IMR-90 (cell line): ENCODE results near the gene HOXA7. TPM values are rescaled to one million over a fixed set of nuclear protein-coding genes. Genes with fewer than 3 reads are reported as not detected.

Experiments used
- ATAC-seq: fragments of 200-7000 bp; cut with Tn5 transposase; 2 replicates; pipeline ENCODE4 v1.9.1; 2020; ENCODE audit warnings: low read depth, mild to moderate bottlenecking, moderate library complexity
- BruUV-seq: library from RNA; stranded (reverse); fragments of 400-500 nt; replicated peaks from 2 replicates; lab custom pipeline; 2021; lab: Mats Ljungman, UMichigan
- CTCF ChIA-PET: fragments of 300-600 bp; formaldehyde crosslinking; extraction: SDS; loops from one replicate; lab custom pipeline; 2021; ENCODE audit warnings: antibody characterized with exemption; lab: Yijun Ruan, JAX
- POLR2A ChIA-PET: fragments of 300-600 bp; sonication (Branson Sonifier 250); formaldehyde crosslinking; loops from one replicate; lab custom pipeline; 2022; ENCODE audit warnings: antibody characterized with exemption; ENCODE audit not compliant: unreplicated experiment; lab: Charles Lee
- DNase-seq: peaks from one replicate; pipeline ENCODE4 v3.0.0; 2013
- H2AFZ ChIP-seq: replicated peaks from 2 replicates; pipeline ENCODE3; 2013; ENCODE audit warnings: low read length, mild to moderate bottlenecking; ENCODE audit not compliant: poor library complexity
- H2AK5ac ChIP-seq: 2 replicates; pipeline ENCODE4 v1.6.1; 2013; ENCODE audit warnings: low read depth, low read length, inconsistent platforms
- H2AK9ac ChIP-seq: replicated peaks from 2 replicates; pipeline ENCODE3; 2013; ENCODE audit warnings: mild to moderate bottlenecking, low read depth, low read length, moderate library complexity; ENCODE audit not compliant: poor library complexity
- H2BK120ac ChIP-seq: 2 replicates; pipeline ENCODE4 v1.6.1; 2013; ENCODE audit warnings: low read depth, low read length, inconsistent platforms
- H2BK15ac ChIP-seq: 3 replicates; pipeline ENCODE4 v1.6.1; 2013; ENCODE audit warnings: low read depth, low read length, inconsistent platforms
- H2BK20ac ChIP-seq: 2 replicates; pipeline ENCODE4 v1.6.1; 2013; ENCODE audit warnings: low read depth, mild to moderate bottlenecking, inconsistent platforms, low read length, moderate library complexity
- H2BK5ac ChIP-seq: 2 replicates; pipeline ENCODE4 v1.6.1; 2013; ENCODE audit warnings: mild to moderate bottlenecking, low read depth, low read length, inconsistent platforms; ENCODE audit not compliant: poor library complexity, severe bottlenecking
- H3K14ac ChIP-seq: replicated peaks from 2 replicates; pipeline ENCODE4 v1.6.1; 2013; ENCODE audit warnings: low read depth, low read length, inconsistent platforms
- H3K18ac ChIP-seq: 2 replicates; pipeline ENCODE4 v1.6.1; 2013; ENCODE audit warnings: low read depth, low read length, control low read depth
- H3K23ac ChIP-seq: 2 replicates; pipeline ENCODE4 v1.6.1; 2013; ENCODE audit warnings: low read depth, low read length, inconsistent platforms
- H3K27ac ChIP-seq: 2 replicates; pipeline ENCODE4 v1.5.1; 2013; ENCODE audit warnings: mild to moderate bottlenecking, control low read depth, low read length; ENCODE audit not compliant: insufficient read depth
- H3K27me3 ChIP-seq: 2 replicates; pipeline ENCODE4 v1.6.1; 2013; ENCODE audit warnings: low read length; ENCODE audit not compliant: control insufficient read depth, insufficient read depth
- H3K36me3 ChIP-seq: 2 replicates; pipeline ENCODE4 v1.6.1; 2013; ENCODE audit warnings: low read length, mixed read lengths; ENCODE audit not compliant: control insufficient read depth, insufficient read depth
- H3K4ac ChIP-seq: 2 replicates; pipeline ENCODE4 v1.6.1; 2013; ENCODE audit warnings: low read depth, low read length, inconsistent platforms
- H3K4me1 ChIP-seq: 2 replicates; pipeline ENCODE4 v1.6.1; 2013; ENCODE audit warnings: low read length, mixed read lengths; ENCODE audit not compliant: control insufficient read depth, insufficient read depth
- H3K4me2 ChIP-seq: 2 replicates; pipeline ENCODE4 v1.6.1; 2013; ENCODE audit warnings: low read depth, mild to moderate bottlenecking, control low read depth, low read length, moderate library complexity
- H3K4me3 ChIP-seq: 2 replicates; pipeline ENCODE4 v1.5.1; 2013; ENCODE audit warnings: low read depth, mild to moderate bottlenecking, control low read depth, low read length, moderate library complexity; ENCODE audit not compliant: insufficient read depth
- H3K56ac ChIP-seq: 2 replicates; pipeline ENCODE4 v1.6.1; 2013; ENCODE audit warnings: low read length, inconsistent platforms; ENCODE audit not compliant: insufficient read depth; ENCODE audit errors: extremely low read depth
- H3K79me1 ChIP-seq, 2 experiments: 2 replicates each; pipeline ENCODE4 v1.6.1; 2013; ENCODE audit warnings: low read length in 2 of 2, inconsistent platforms in 1 of 2, low read depth in 1 of 2
- H3K9ac ChIP-seq: 2 replicates; pipeline ENCODE4 v1.6.1; 2013; ENCODE audit warnings: low read depth, low read length, control low read depth
- H3K9me1 ChIP-seq: 2 replicates; pipeline ENCODE4 v1.6.1; 2013; ENCODE audit warnings: low read length, inconsistent platforms; ENCODE audit not compliant: insufficient read depth
- H3K9me3 ChIP-seq: 2 replicates; pipeline ENCODE4 v1.6.1; 2013; ENCODE audit warnings: low read length; ENCODE audit not compliant: control insufficient read depth, insufficient read depth
- H4K20me1 ChIP-seq: 2 replicates; pipeline ENCODE4 v1.6.1; 2013; ENCODE audit warnings: low read length, inconsistent platforms; ENCODE audit not compliant: insufficient read depth
- H4K5ac ChIP-seq: 2 replicates; pipeline ENCODE4 v1.6.1; 2013; ENCODE audit warnings: mild to moderate bottlenecking, low read depth, low read length, control low read depth
- H4K8ac ChIP-seq, 2 experiments: 2 replicates each; pipeline ENCODE4 v1.6.1; 2013; ENCODE audit warnings: low read depth in 2 of 2, low read length in 2 of 2, control low read depth in 1 of 2, inconsistent platforms in 1 of 2
- H4K91ac ChIP-seq: 2 replicates; pipeline ENCODE4 v1.6.1; 2013; ENCODE audit warnings: low read depth, low read length, inconsistent platforms; ENCODE audit not compliant: insufficient read depth
- BHLHE40 ChIP-seq: fragments of 150-350 bp; IDR thresholded peaks from 2 replicates; pipeline ENCODE4 v1.6.1; 2016; ENCODE audit warnings: mild to moderate bottlenecking, low read depth, low read length
- CHD1 ChIP-seq: IDR thresholded peaks from 2 replicates; pipeline ENCODE4 v1.6.1; 2012; ENCODE audit warnings: low read depth, low read length, improper control_type of control experiment
- FOS ChIP-seq: fragments of 150-350 bp; IDR thresholded peaks from 2 replicates; pipeline ENCODE4 v1.6.1; 2016; ENCODE audit warnings: low read depth, low read length
- MAFK ChIP-seq: IDR thresholded peaks from 2 replicates; pipeline ENCODE4 v1.6.1; 2012; ENCODE audit warnings: low read depth, low read length, improper control_type of control experiment
- MXI1 ChIP-seq: IDR thresholded peaks from 2 replicates; pipeline ENCODE4 v1.6.1; 2012; ENCODE audit warnings: low read depth, mild to moderate bottlenecking, low read length, moderate library complexity, borderline replicate concordance
- RFX5 ChIP-seq: IDR thresholded peaks from 2 replicates; pipeline ENCODE4 v1.8.0; 2012; ENCODE audit warnings: low read depth, mild to moderate bottlenecking, low read length, moderate library complexity
- SMC3 ChIP-seq: fragments of 150-350 bp; IDR thresholded peaks from 2 replicates; pipeline ENCODE4 v1.6.1; 2016; ENCODE audit warnings: low read depth, mild to moderate bottlenecking, antibody characterized with exemption, low read length, moderate library complexity
- WGBS, 2 experiments: methylation state at CpG; one replicate each; pipeline versions ENCODE4 v1.1.5 to v1.1.7; 2013; ENCODE audit warnings: missing lambda C conversion rate in 2 of 2; ENCODE audit not compliant: insufficient read length in 1 of 2; ENCODE audit errors: extremely low coverage in 2 of 2; 5-methylcytosine and 5-hydroxymethylcytosine counted together
- dilution Hi-C: fragments of 300-500 bp; cut with HindIII; formaldehyde crosslinking; loops from one replicate; pipeline ENCODE4 v1.14.3; 2018; ENCODE audit warnings: low sequenced_read_pairs; ENCODE audit not compliant: unreplicated experiment
- in situ Hi-C: fragments of 300-500 bp; cut with MboI; formaldehyde crosslinking; loops from 3 replicates; pipeline ENCODE4 v1.14.3; 2019; ENCODE audit warnings: low sequenced_read_pairs, inconsistent platforms, mixed read lengths
- intact Hi-C: fragments of 100-400 bp; cut with micrococcal nuclease; formaldehyde crosslinking; loops from 2 replicates; pipeline ENCODE4 v1.10.0; 2022
- polyA plus RNA-seq, 3 experiments: library from polyadenylated mRNA; depleted of rRNA; stranded (reverse); fragments of >200 nt; gene quantifications; 2 replicates each; pipeline ENCODE4 v1.2.3, GENCODE V29; 2012; ENCODE audit warnings: low replicate concordance in 1 of 3
- total RNA-seq: library from RNA; depleted of rRNA; stranded (reverse); fragments of >200 nt; gene quantifications from 2 replicates; pipeline ENCODE4 v1.2.3, GENCODE V29; 2012
- TF ChIP-seq, protein P1 (sequence below): fragments of 150-350 bp; IDR thresholded peaks from 2 replicates; pipeline ENCODE4 v1.6.1; 2017; ENCODE audit warnings: mild to moderate bottlenecking, antibody characterized with exemption, low read length, low read depth

The HOXA7 gene
- total and polyA plus RNA-seq, 2 of the 4 experiments (the other 2 are of a cell fraction): 0.18 to 1.7 TPM

DNA sequence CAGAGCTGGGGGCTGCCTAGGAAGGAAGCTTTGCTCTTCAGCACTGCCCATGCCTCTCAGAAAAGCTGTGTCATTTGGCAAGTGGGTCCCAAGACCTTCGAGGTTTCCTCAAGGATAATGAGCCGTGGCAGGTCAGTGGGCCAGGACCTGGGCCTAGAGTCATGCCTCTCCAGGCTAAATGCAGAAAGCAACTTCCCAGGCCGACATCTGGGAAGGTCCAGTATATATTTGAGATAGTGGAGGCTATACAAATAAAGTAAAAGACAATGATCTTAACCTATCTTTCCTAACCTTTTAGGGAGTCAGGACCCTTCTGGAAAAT is 20.0 kb upstream of the HOXA7 start:
- intact Hi-C loops (no loop called here), in situ Hi-C loops (no loop called here), dilution Hi-C loops (no loop called here)
- no peak overlapping the region for H4K8ac ChIP-seq
- H2BK5ac ChIP-seq: no peak overlapping the region
- no peak overlapping the region for H3K27ac ChIP-seq
- DNase-seq: no peak
- no peak overlapping the region for H3K9ac ChIP-seq
- H4K91ac ChIP-seq: no peak overlapping the region
- no peak overlapping the region for H3K4me2 ChIP-seq
- WGBS, 2 experiments: 63% methylated on average over 2 of the region's 3 CpGs; no CpG with 5 or more reads in 1 of the 2 experiments
- peaks cover 89% of the 10 kb centered on the region for H3K27me3 ChIP-seq
- no peaks in the 10 kb centered on the region for H3K36me3 ChIP-seq
- no peak overlapping the region for H2BK20ac ChIP-seq
- no peak overlapping the region for H3K56ac ChIP-seq
- H3K23ac ChIP-seq: no peak overlapping the region
- H2BK15ac ChIP-seq: no peak overlapping the region
- TF ChIP-seq CHD1 (no peak), RFX5 (no peak), BHLHE40 (no peak), MXI1 (no peak), MAFK (no peak), SMC3 (no peak), FOS (no peak)
- TF ChIP-seq, protein P1, sequence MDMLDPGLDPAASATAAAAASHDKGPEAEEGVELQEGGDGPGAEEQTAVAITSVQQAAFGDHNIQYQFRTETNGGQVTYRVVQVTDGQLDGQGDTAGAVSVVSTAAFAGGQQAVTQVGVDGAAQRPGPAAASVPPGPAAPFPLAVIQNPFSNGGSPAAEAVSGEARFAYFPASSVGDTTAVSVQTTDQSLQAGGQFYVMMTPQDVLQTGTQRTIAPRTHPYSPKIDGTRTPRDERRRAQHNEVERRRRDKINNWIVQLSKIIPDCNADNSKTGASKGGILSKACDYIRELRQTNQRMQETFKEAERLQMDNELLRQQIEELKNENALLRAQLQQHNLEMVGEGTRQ: no peak
- no peak overlapping the region for H2AK5ac ChIP-seq
- no peaks in the 10 kb centered on the region for H3K9me1 ChIP-seq
- no peak for ATAC-seq
- no peak overlapping the region for H2AK9ac ChIP-seq
- no peak overlapping the region for H4K5ac ChIP-seq
- no peak overlapping the region for H3K14ac ChIP-seq
- BruUV-seq: no TSS peak
- H3K4ac ChIP-seq: no peak overlapping the region
- no peak overlapping the region for H3K4me3 ChIP-seq
- no peak overlapping the region for H2BK120ac ChIP-seq
- no peak overlapping the region for H2AFZ ChIP-seq
- no peak overlapping the region for H3K18ac ChIP-seq
- ChIA-PET POLR2A (no interaction called here), CTCF (no interaction called here)
- peaks cover 7% of the 10 kb centered on the region; the same call in 1 of the 2 replicates for H3K9me3 ChIP-seq
- H3K4me1 ChIP-seq: no peaks in the 10 kb centered on the region; the same call in 1 of the 2 replicates
- no peaks in the 10 kb centered on the region for H3K79me1 ChIP-seq
- H4K20me1 ChIP-seq: 0 out of 2 replicates have a peak, but pooled peaks cover 14% of the 10 kb centered on the region
